HEK293 (cell line): Measurements from ENCODE around the gene NEK9.

Experiments used
- MZF1 ChIP-seq: fragments of 450-650 bp; formaldehyde crosslinking; IDR thresholded peaks from 2 replicates; pipeline ENCODE4 v1.5.1; 2017; ENCODE audit warnings: missing biosample characterization, missing genetic modification characterization, borderline replicate concordance
- SETDB1 ChIP-seq: IDR thresholded peaks from one replicate; pipeline ENCODE4 v1.6.1; 2017; ENCODE audit warnings: mild to moderate bottlenecking, low read length, moderate library complexity, mixed read lengths; ENCODE audit not compliant: insufficient read length
- YY2 ChIP-seq: fragments of 450-650 bp; formaldehyde crosslinking; IDR thresholded peaks from 2 replicates; pipeline ENCODE4 v1.5.1; 2016; ENCODE audit warnings: missing biosample characterization, missing genetic modification characterization
- ZFP69B ChIP-seq: fragments of 450-650 bp; formaldehyde crosslinking; IDR thresholded peaks from 2 replicates; pipeline ENCODE4 v1.5.1; 2016; ENCODE audit warnings: missing biosample characterization, missing genetic modification characterization
- ZNF214 ChIP-seq: fragments of 450-650 bp; formaldehyde crosslinking; IDR thresholded peaks from 2 replicates; pipeline ENCODE4 v1.5.1; 2017; ENCODE audit warnings: missing biosample characterization, mild to moderate bottlenecking, missing genetic modification characterization, borderline replicate concordance
- ZNF23 ChIP-seq: fragments of 450-650 bp; formaldehyde crosslinking; IDR thresholded peaks from 2 replicates; pipeline ENCODE4 v1.5.1; 2016; ENCODE audit warnings: missing biosample characterization, missing genetic modification characterization, borderline replicate concordance
- ZNF24 ChIP-seq: fragments of 450-650 bp; formaldehyde crosslinking; IDR thresholded peaks from 2 replicates; pipeline ENCODE4 v1.5.1; 2016; ENCODE audit warnings: missing biosample characterization, missing genetic modification characterization
- ZNF501 ChIP-seq: fragments of 450-650 bp; formaldehyde crosslinking; IDR thresholded peaks from 2 replicates; pipeline ENCODE4 v1.5.1; 2016; ENCODE audit warnings: missing biosample characterization, missing genetic modification characterization
- TF ChIP-seq, protein P1 (sequence below): fragments of 450-650 bp; formaldehyde crosslinking; IDR thresholded peaks from 2 replicates; pipeline ENCODE4 v1.5.1; 2016; ENCODE audit warnings: missing biosample characterization, missing genetic modification characterization

GRCh38 chr14:75156111-75156510 lies 29.3 kb upstream of the NEK9 start:
- TF ChIP-seq ZNF24 (tag by site-specific recombination) (no peak), ZNF23 (no peak), MZF1 (tag by site-specific recombination) (no peak), ZNF501 (tag by site-specific recombination) (no peak), SETDB1 (no peak), ZFP69B (no peak), ZNF214 (tag by site-specific recombination) (no peak), YY2 (no peak)
- TF ChIP-seq, protein P1, sequence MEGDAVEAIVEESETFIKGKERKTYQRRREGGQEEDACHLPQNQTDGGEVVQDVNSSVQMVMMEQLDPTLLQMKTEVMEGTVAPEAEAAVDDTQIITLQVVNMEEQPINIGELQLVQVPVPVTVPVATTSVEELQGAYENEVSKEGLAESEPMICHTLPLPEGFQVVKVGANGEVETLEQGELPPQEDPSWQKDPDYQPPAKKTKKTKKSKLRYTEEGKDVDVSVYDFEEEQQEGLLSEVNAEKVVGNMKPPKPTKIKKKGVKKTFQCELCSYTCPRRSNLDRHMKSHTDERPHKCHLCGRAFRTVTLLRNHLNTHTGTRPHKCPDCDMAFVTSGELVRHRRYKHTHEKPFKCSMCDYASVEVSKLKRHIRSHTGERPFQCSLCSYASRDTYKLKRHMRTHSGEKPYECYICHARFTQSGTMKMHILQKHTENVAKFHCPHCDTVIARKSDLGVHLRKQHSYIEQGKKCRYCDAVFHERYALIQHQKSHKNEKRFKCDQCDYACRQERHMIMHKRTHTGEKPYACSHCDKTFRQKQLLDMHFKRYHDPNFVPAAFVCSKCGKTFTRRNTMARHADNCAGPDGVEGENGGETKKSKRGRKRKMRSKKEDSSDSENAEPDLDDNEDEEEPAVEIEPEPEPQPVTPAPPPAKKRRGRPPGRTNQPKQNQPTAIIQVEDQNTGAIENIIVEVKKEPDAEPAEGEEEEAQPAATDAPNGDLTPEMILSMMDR: no peak
